A673 (cell line): Measurements from ENCODE around the gene WASF2.

Source experiments
- EZH2 ChIP-seq: fragments of 200-600 bp; sonication (generic); IDR thresholded peaks from 2 replicates; pipeline ENCODE4 v1.6.1; 2017; ENCODE audit warnings: borderline replicate concordance, low read depth, mild to moderate bottlenecking, mixed read lengths, antibody characterized with exemption, low read length; ENCODE audit not compliant: poor library complexity, severe bottlenecking
- TF ChIP-seq, protein P1 (sequence below): fragments of 300-800, 200-600 bp; sonication (generic); conservative IDR thresholded peaks from 2 replicates; pipeline ENCODE4 v1.5.1; 2017; ENCODE audit warnings: low read depth, mild to moderate bottlenecking, antibody characterized with exemption, low read length, moderate library complexity, mixed read lengths

DNA sequence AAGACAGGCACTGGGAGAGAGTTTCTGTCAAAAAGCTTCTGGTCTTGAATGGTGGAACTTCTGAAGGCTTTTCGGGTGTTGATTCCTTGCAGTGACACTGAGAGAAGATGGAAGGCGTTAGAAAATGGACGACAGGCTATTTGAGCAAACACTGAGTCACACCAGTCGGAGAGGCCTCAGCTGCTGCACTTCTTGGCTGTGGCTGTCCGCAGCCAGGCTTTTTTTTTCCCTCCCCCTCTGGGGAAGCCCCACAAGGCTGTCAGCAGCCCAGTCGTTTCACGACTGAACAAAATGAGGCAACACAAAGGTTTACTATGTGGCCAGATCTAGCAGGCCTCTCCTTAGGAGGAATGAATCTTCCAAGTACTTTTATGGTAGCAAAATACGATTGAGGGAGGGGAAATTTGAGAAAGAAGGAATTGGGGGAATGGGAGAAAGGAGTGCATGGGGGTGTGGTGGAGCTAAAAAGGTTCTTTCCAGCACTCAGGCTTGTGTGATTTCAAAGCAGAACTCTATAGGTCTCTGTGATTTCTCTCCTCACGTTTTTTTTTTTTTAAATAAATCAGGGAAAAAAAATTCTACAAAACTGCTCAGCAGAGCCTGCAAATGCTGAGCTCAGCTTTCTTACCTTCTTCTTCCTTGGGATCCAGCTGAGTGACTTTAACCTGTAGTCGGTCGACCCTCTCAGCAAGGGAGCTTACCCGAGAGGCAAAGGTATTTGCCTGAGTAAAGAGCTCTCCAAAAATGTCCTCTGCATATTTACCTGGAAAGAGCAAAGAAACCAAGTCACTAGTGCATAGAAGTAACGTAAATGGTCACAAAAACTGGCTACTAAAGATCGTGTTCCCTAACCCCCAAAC, 71.4 kb downstream of the WASF2 start:
- TF ChIP-seq, protein P1, sequence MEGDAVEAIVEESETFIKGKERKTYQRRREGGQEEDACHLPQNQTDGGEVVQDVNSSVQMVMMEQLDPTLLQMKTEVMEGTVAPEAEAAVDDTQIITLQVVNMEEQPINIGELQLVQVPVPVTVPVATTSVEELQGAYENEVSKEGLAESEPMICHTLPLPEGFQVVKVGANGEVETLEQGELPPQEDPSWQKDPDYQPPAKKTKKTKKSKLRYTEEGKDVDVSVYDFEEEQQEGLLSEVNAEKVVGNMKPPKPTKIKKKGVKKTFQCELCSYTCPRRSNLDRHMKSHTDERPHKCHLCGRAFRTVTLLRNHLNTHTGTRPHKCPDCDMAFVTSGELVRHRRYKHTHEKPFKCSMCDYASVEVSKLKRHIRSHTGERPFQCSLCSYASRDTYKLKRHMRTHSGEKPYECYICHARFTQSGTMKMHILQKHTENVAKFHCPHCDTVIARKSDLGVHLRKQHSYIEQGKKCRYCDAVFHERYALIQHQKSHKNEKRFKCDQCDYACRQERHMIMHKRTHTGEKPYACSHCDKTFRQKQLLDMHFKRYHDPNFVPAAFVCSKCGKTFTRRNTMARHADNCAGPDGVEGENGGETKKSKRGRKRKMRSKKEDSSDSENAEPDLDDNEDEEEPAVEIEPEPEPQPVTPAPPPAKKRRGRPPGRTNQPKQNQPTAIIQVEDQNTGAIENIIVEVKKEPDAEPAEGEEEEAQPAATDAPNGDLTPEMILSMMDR: no peak
- TF ChIP-seq EZH2: no peak
